ENCODE data around the gene DNAJB13. TPM values are rescaled to one million over a fixed set of nuclear protein-coding genes. Genes with fewer than 3 reads are reported as not detected.

The DNAJB13 gene
- total RNA-seq, 1 experiment from 2014 or later: not detected

- Histone ChIP-seq H2BK12ac (ENCODE audit: insufficient read length, low read depth, low read length) (no peak overlapping the region), H2BK5ac (ENCODE audit: insufficient read length, low read length) (no peak overlapping the region), H4K20me1 (ENCODE audit: control insufficient read depth, insufficient read depth, insufficient read length) (no peaks in the 10 kb centered on the region), H2BK120ac (ENCODE audit: low read depth, low read length, poor library complexity, severe bottlenecking) (no peak overlapping the region), H3K23ac (ENCODE audit: insufficient read length, low read depth, low read length) (no peak overlapping the region), H3K79me2 (ENCODE audit: insufficient read depth, low read length) (no peaks in the 10 kb centered on the region), H3K14ac (ENCODE audit: insufficient read depth, low read length) (no peak overlapping the region), H2AK5ac (ENCODE audit: insufficient read length, low read length) (no peak overlapping the region), H3K4me1 (ENCODE audit: insufficient read depth, low read length) (no peaks in the 10 kb centered on the region), H4K8ac (replicated peaks; ENCODE audit: insufficient read length, low read depth, low read length) (no peak overlapping the region), H4K91ac (ENCODE audit: insufficient read length, low read depth, low read length) (no peak overlapping the region), H3K4ac (ENCODE audit: low read depth, low read length) (no peak overlapping the region), H3K27me3 (ENCODE audit: insufficient read depth, low read length) (no peaks in the 10 kb centered on the region), H3K23me2 (ENCODE audit: insufficient read length, low read depth, low read length, poor library complexity, severe bottlenecking) (no peaks in the 10 kb centered on the region), H3K9ac (ENCODE audit: extremely low read depth, insufficient read length, low read length) (no peak overlapping the region), H2BK20ac (ENCODE audit: low read depth, low read length, poor library complexity, severe bottlenecking) (no peak overlapping the region), H3K18ac (ENCODE audit: insufficient read length, low read depth, low read length) (no peak overlapping the region), H3K9me3 (ENCODE audit: control insufficient read depth, low read depth, low read length) (no peaks in the 10 kb centered on the region), H4K5ac (ENCODE audit: insufficient read length, low read depth, low read length) (no peak overlapping the region), H3T11ph (ENCODE audit: low read length) (no peak overlapping the region), H3K27ac (ENCODE audit: insufficient read length, low read depth, low read length) (no peak overlapping the region), H3K79me1 (ENCODE audit: insufficient read depth, low read depth, low read length, poor library complexity, severe bottlenecking) (no peaks in the 10 kb centered on the region), H2BK15ac (ENCODE audit: low read depth, low read length) (no peak overlapping the region), H2AFZ (ENCODE audit: low read length) (no peak overlapping the region), H3K56ac (ENCODE audit: insufficient read length, low read depth, low read length) (no peak overlapping the region), H3K4me2 (ENCODE audit: insufficient read depth, insufficient read length, low read length) (no peak overlapping the region)
- Mint-ChIP-seq H3K4me1 (peaks cover 4 to 12% of the 10 kb centered on the region in 2 experiments), H3K27me3 (ENCODE audit: low read depth) (peaks cover 4% of the 10 kb centered on the region), H3K36me3 (ENCODE audit: insufficient read depth in 1 of 3, low read depth in 3 of 3) (peaks cover 1 to 5% (median 4%) of the 10 kb centered on the region in 3 experiments; a peak in 6 of 7 replicates), H3K4me3 (no peak overlapping the region), H3K27ac (no peak overlapping the region), H3K9me3 (no peaks in the 10 kb centered on the region)
- WGBS (ENCODE audit: extremely low coverage, insufficient read length, low lambda C conversion rate): no CpG with 5 or more reads among the region's 2 CpGs
- DNase-seq: no peak
- TF ChIP-seq CTCF (conservative IDR thresholded peaks at IDR 0.05): no peak
Observed at GRCh38 chr11:73969091-73969490, 18.3 kb downstream of the DNAJB13 start.

Measured in H9 (cell line).